GM21526 (cell line): ENCODE measurements around the gene PDHX.
"Not testable (repeated sequence)": the region's sequence is repeated elsewhere in the genome, so short reads cannot be mapped to it uniquely, and the experiment has no call there.

Experiments used
- ATAC-seq: cut with Tn5 transposase; IDR thresholded peaks from one replicate; pipeline ENCODE4 v1.9.1; 2021; ENCODE audit warnings: moderate library complexity; ENCODE audit not compliant: unreplicated experiment, low FRiP score

The PDHX gene

GRCh38 chr11:34909955-34910354, 6.5 kb upstream of the PDHX start:
- ATAC-seq = no peak

GRCh38 chr11:34910817-34911216, 5.6 kb upstream of the PDHX start:
- ATAC-seq = no peak

- no peak for ATAC-seq
These were observed 4.7 kb upstream of the PDHX start for GRCh38 chr11:34911676-34912075.

- not testable (repeated sequence) for ATAC-seq
These were observed 2.9 kb upstream of the PDHX start for GRCh38 chr11:34913556-34913955.

- peak; percentile 11 for ATAC-seq
These were observed 1.0 kb upstream of the PDHX start for GRCh38 chr11:34915136-34916014.

GRCh38 chr11:34916843-34917770, 689 bp downstream of the PDHX start:
- ATAC-seq = no peak

- no peak for ATAC-seq
These were observed 4.7 kb downstream of the PDHX start for GRCh38 chr11:34921156-34921555.

- ATAC-seq = no peak
These were observed 8.3 kb downstream of the PDHX start for GRCh38 chr11:34924714-34925113.

- ATAC-seq = no peak
These were observed 9.8 kb downstream of the PDHX start for GRCh38 chr11:34926101-34926830.

- no peak for ATAC-seq
These were observed 10.4 kb downstream of the PDHX start for GRCh38 chr11:34926831-34927132.

- no peak for ATAC-seq
These were observed 12.0 kb downstream of the PDHX start for GRCh38 chr11:34928268-34928959.

GRCh38 chr11:34928960-34929680, 12.7 kb downstream of the PDHX start:
- ATAC-seq = no peak

- ATAC-seq = no peak
These were observed 13.7 kb downstream of the PDHX start for GRCh38 chr11:34929794-34930763.

- ATAC-seq = no peak
These were observed 20.7 kb downstream of the PDHX start for GRCh38 chr11:34936945-34937629.

GRCh38 chr11:34938611-34939010, 22.2 kb downstream of the PDHX start:
- ATAC-seq = no peak

GRCh38 chr11:34940026-34940677, 23.7 kb downstream of the PDHX start:
- no peak for ATAC-seq

- no peak for ATAC-seq
These were observed 25.3 kb downstream of the PDHX start for GRCh38 chr11:34941688-34942087.
